MCF 10A (cell line): Measurements from ENCODE around the gene BCAS3. TPM values are rescaled to one million over a fixed set of nuclear protein-coding genes. Genes with fewer than 3 reads are reported as not detected.
A peak's percentile ranks its signal among the peaks of the same experiment; 100 is the strongest.

Experiments used
- BruUV-seq: library from RNA; stranded (reverse); fragments of 400-500 nt; replicated peaks from 2 replicates; lab custom pipeline; 2021; lab: Mats Ljungman, UMichigan
- CTCF ChIA-PET: fragments of 300-600 bp; sonication (Branson Sonifier 250); formaldehyde crosslinking; extraction: SDS; loops from one replicate; lab custom pipeline; 2021; ENCODE audit warnings: antibody characterized with exemption, inconsistent platforms; lab: Yijun Ruan, JAX
- POLR2A ChIA-PET: fragments of 300-600, 350-650 bp; sonication (Branson Sonifier 250); formaldehyde crosslinking; extraction: SDS; loops from one replicate; lab custom pipeline; 2020; ENCODE audit warnings: antibody characterized with exemption, inconsistent platforms; lab: Yijun Ruan, JAX
- DNase-seq: peaks from one replicate; pipeline ENCODE4 v3.0.0-alpha.2; 2018; ENCODE audit not compliant: unreplicated experiment
- H3K27ac Mint-ChIP-seq: one replicate; pipeline ENCODE4 v1.8.0; 2022; ENCODE audit warnings: mild to moderate bottlenecking, low read depth, mixed read lengths; ENCODE audit not compliant: unreplicated experiment
- H3K27me3 Mint-ChIP-seq: one replicate; pipeline ENCODE4 v1.8.0; 2022; ENCODE audit warnings: mixed read lengths; ENCODE audit not compliant: insufficient read depth, unreplicated experiment
- H3K36me3 Mint-ChIP-seq: one replicate; pipeline ENCODE4 v1.8.0; 2022; ENCODE audit warnings: mild to moderate bottlenecking, moderate library complexity, mixed read lengths; ENCODE audit not compliant: insufficient read depth, unreplicated experiment
- H3K4me1 Mint-ChIP-seq: one replicate; pipeline ENCODE4 v1.8.0; 2022; ENCODE audit warnings: mixed read lengths; ENCODE audit not compliant: insufficient read depth, unreplicated experiment
- H3K4me3 Mint-ChIP-seq: one replicate; pipeline ENCODE4 v1.8.0; 2022; ENCODE audit warnings: mild to moderate bottlenecking, moderate library complexity, mixed read lengths; ENCODE audit not compliant: unreplicated experiment
- H3K9me3 Mint-ChIP-seq: one replicate; pipeline ENCODE4 v1.8.0; 2022; ENCODE audit warnings: mixed read lengths; ENCODE audit not compliant: unreplicated experiment
- intact Hi-C: fragments of 100-400 bp; cut with micrococcal nuclease; formaldehyde crosslinking; loops from 2 replicates; pipeline ENCODE4 v1.14.1; 2022
- total RNA-seq: library from RNA; stranded (reverse); gene quantifications from 2 replicates; pipeline ENCODE4 v1.2.3, GENCODE V29; 2022
- TF ChIP-seq, protein P1 (sequence below): fragments of 200-600 bp; IDR thresholded peaks from one replicate; pipeline ENCODE4 v1.8.0; 2022; ENCODE audit warnings: antibody characterized with exemption, mild to moderate bottlenecking; ENCODE audit not compliant: unreplicated experiment

Gene BCAS3
- total RNA-seq, 1 experiment from 2014 or later: 14.6 TPM

DNA sequence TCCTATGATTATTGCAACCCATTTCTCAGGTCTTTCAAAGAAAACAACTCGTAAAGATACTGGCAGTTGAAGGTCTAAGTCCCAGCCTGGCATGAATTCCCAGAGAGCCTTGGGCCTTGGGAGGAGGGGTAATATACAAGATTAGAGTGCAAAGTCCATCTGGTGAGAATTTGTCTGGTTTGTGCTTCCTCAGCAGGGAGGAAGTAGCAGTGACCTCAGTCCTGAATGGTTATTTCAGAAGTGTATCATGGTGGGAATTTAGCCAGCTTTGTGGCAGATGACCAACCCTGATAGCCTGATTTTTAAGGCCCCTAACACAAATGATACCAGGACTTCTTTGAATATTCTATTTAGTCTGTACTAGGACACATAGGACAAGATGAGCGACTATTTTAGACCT is 570.7 kb downstream of the BCAS3 start:
- Mint-ChIP-seq H3K4me1 (peaks cover 11% of the 10 kb centered on the region), H3K27ac (no peak overlapping the region), H3K27me3 (no peaks in the 10 kb centered on the region), H3K9me3 (no peaks in the 10 kb centered on the region), H3K4me3 (no peak overlapping the region), H3K36me3 (no peaks in the 10 kb centered on the region)
- BruUV-seq: no TSS peak
- TF ChIP-seq, protein P1, sequence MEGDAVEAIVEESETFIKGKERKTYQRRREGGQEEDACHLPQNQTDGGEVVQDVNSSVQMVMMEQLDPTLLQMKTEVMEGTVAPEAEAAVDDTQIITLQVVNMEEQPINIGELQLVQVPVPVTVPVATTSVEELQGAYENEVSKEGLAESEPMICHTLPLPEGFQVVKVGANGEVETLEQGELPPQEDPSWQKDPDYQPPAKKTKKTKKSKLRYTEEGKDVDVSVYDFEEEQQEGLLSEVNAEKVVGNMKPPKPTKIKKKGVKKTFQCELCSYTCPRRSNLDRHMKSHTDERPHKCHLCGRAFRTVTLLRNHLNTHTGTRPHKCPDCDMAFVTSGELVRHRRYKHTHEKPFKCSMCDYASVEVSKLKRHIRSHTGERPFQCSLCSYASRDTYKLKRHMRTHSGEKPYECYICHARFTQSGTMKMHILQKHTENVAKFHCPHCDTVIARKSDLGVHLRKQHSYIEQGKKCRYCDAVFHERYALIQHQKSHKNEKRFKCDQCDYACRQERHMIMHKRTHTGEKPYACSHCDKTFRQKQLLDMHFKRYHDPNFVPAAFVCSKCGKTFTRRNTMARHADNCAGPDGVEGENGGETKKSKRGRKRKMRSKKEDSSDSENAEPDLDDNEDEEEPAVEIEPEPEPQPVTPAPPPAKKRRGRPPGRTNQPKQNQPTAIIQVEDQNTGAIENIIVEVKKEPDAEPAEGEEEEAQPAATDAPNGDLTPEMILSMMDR: no peak
- ChIA-PET POLR2A (no interaction called here), CTCF (interaction anchor here (0.6 kb wide), 1 partner anchor 227 kb away, joined by 4 read pairs; no protein-coding TSS in a partner anchor)
- intact Hi-C loops: no loop called here
- DNase-seq: no peak

DNA sequence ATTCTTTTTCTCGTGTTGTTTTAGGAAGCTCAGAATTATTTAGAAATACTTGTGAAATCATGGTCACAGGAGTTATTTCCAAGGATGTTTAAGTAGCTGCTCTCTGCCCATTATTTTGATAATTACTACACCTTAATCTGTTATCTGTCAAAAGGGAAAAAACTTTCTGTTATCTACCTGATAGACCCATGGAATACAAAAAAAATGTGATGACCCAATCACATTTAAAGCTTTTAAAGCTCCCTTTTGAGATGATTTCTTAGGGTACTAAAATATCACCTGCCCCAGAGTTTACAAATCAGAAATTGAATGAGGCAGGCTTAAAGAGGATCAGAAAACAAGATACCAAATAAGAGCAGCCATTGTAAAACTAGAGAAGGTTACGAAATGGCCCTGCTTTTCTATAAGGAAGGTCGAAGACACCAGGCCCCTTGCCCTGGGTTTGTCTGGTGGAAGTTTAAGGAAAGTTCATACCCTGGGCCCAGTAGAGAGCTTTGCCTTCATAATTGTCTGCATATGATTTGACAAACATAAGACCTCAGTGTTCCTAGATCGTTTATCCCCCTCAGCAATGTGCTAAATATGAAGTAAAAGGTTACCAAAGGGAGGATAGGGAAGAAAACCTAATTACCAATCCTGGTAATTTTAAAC is 572.1 kb downstream of the BCAS3 start:
- intact Hi-C loops: no loop called here
- no peak overlapping the region for H3K4me3 Mint-ChIP-seq
- H3K4me1 Mint-ChIP-seq: peaks cover 11% of the 10 kb centered on the region
- POLR2A ChIA-PET: interaction anchor here (0.6 to 0.8 kb wide), 2 partner anchors 71 to 277 kb away, joined by 3 read pairs; no protein-coding TSS in a partner anchor
- TF ChIP-seq, protein P1: no peak
- DNase-seq: no peak
- BruUV-seq: no TSS peak
- H3K9me3 Mint-ChIP-seq: no peaks in the 10 kb centered on the region
- CTCF ChIA-PET: no interaction called here
- H3K36me3 Mint-ChIP-seq: no peaks in the 10 kb centered on the region
- H3K27ac Mint-ChIP-seq: no peak overlapping the region
- H3K27me3 Mint-ChIP-seq: no peaks in the 10 kb centered on the region

DNA sequence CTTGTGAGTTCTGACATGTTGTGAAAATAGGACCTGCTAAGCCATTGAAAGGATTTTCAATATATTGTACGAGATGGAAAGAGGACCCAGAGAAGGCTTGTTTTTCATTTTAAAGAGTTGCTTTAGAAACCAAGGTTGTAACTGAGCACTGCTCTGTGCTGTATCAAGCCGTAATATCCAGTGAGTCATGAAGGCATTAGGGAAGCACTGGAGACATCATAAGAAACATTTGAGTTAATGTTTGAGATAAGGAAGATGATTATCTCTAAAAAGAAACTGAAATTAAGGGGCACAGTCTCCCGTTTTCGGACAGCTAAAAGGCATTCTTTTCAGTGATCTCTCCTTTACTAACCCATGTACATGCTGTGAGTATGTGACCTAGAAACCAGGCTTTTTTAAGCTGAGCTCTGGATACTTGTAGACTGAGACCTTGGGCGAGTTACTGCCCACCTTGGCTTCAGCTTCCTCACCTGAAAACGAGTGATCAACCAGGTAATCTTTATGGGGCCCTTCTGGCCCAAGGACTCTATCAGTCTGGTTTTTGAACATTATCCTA is 572.8 kb downstream of the BCAS3 start:
- Mint-ChIP-seq H3K9me3 (no peaks in the 10 kb centered on the region), H3K27ac (no peak overlapping the region), H3K36me3 (no peaks in the 10 kb centered on the region), H3K27me3 (no peaks in the 10 kb centered on the region), H3K4me1 (peaks cover 11% of the 10 kb centered on the region), H3K4me3 (no peak overlapping the region)
- no TSS peak for BruUV-seq
- TF ChIP-seq, protein P1: no peak
- DNase-seq: peak; percentile 5
- POLR2A ChIA-PET: no interaction called here
- CTCF ChIA-PET: no interaction called here
- intact Hi-C loops: no loop called here

DNA sequence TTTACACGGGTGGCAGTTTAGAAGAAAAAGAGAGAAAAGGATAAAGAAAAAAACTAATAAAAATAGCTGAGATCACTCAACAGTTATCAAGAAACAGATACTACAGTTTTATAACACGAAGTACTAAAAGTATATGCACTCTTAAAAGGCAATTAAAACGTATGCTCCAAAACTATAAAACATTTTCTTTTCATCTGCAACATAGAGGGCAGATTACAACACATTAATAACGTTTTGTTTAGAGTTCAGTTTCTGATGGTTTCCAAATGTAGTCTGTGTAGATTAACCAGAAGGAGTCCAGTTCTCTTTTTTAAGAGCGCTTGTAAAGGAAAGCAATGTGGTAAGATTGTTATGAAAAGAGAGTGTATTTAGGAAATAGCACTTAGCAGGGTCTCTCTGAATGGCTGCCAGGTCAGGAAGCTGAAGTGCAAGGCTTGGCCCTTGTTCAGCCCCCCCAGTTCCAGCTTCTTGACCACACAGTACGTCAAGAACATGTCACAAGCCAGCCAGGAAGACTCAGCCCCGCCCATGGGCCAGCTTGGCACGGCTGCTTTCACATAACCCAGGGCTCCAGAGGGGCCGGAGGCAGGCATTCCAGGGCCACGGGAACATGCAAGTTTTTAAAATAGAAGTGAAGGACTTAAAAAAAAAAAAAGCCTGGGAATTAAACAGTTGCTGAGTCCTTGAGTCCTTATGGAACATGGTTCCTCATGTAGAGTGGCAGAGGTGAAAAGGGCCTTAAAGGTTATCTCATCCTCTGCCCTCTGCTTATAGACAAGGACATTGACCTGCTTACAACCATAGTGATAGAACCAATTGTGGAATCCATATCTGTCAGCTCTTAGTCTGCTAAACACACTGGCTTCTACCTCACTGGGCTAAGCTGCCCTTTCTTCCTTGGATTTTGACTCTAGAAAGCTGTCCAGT is 574.6 kb downstream of the BCAS3 start:
- H3K36me3 Mint-ChIP-seq: no peaks in the 10 kb centered on the region
- ChIA-PET POLR2A (no interaction called here), CTCF (interaction anchor here (0.6 kb wide), 1 partner anchor 52 kb away, joined by 3 read pairs; no protein-coding TSS in a partner anchor)
- no peaks in the 10 kb centered on the region for H3K27me3 Mint-ChIP-seq
- peaks cover 11% of the 10 kb centered on the region for H3K4me1 Mint-ChIP-seq
- no peak overlapping the region for H3K27ac Mint-ChIP-seq
- intact Hi-C loops: no loop called here
- H3K9me3 Mint-ChIP-seq: no peaks in the 10 kb centered on the region
- TF ChIP-seq, protein P1: no peak
- no peak overlapping the region for H3K4me3 Mint-ChIP-seq
- peak; percentile 89 for DNase-seq
- BruUV-seq: no TSS peak
